WTC11 (cell line): ENCODE measurements around the gene TMTC2. TPM values are rescaled to one million over a fixed set of nuclear protein-coding genes. Genes with fewer than 3 reads are reported as not detected.

Experiments used
- ATAC-seq: fragments of 200-7000 bp; cut with Tn5 transposase; 2 replicates; pipeline ENCODE4 v1.10.0; 2021; ENCODE audit warnings: mild to moderate bottlenecking, moderate library complexity
- CTCF ChIA-PET: fragments of 300-600 bp; sonication (Branson Sonifier 250); formaldehyde crosslinking; loops from one replicate; lab custom pipeline; 2021; ENCODE audit warnings: antibody characterized with exemption; lab: Charles Lee
- POLR2A ChIA-PET: fragments of 350-600 bp; sonication (Branson Sonifier 250); formaldehyde crosslinking; loops from one replicate; lab custom pipeline; 2021; ENCODE audit warnings: antibody characterized with exemption; lab: Charles Lee
- DNase-seq: peaks from one replicate; pipeline ENCODE4 v3.0.0; 2021; ENCODE audit warnings: low spot score
- H3K27ac Mint-ChIP-seq: 2 replicates; pipeline ENCODE4 v1.8.0; 2021; ENCODE audit warnings: mixed read lengths
- H3K27me3 Mint-ChIP-seq: 2 replicates; pipeline ENCODE4 v1.8.0; 2021; ENCODE audit warnings: low read depth, mild to moderate bottlenecking, moderate library complexity, mixed read lengths
- H3K36me3 Mint-ChIP-seq: 2 replicates; pipeline ENCODE4 v1.8.0; 2021; ENCODE audit warnings: mixed read lengths
- H3K4me1 Mint-ChIP-seq: 2 replicates; pipeline ENCODE4 v1.8.0; 2022; ENCODE audit warnings: mixed read lengths
- H3K4me3 Mint-ChIP-seq: 2 replicates; pipeline ENCODE4 v1.8.0; 2021; ENCODE audit warnings: mild to moderate bottlenecking, moderate library complexity, mixed read lengths
- H3K9me3 Mint-ChIP-seq: 2 replicates; pipeline ENCODE4 v1.8.0; 2021; ENCODE audit warnings: mixed read lengths
- CBFB ChIP-seq: sonication (generic); formaldehyde crosslinking; IDR thresholded peaks from 2 replicates; pipeline ENCODE4 v1.8.1; 2022; ENCODE audit warnings: mild to moderate bottlenecking, low read depth, missing genetic modification reagents
- EMX1 ChIP-seq: fragments of 250-450 bp; sonication (Bioruptor Pico); IDR thresholded peaks from 2 replicates; pipeline ENCODE4 v1.8.0; 2021; ENCODE audit warnings: mild to moderate bottlenecking
- ESRRA ChIP-seq: sonication (generic); formaldehyde crosslinking; IDR thresholded peaks from 2 replicates; pipeline ENCODE4 v1.8.1; 2022; ENCODE audit warnings: mild to moderate bottlenecking, missing genetic modification reagents, borderline replicate concordance
- ETV6 ChIP-seq: sonication (generic); formaldehyde crosslinking; IDR thresholded peaks from 2 replicates; pipeline ENCODE4 v1.8.1; 2022; ENCODE audit warnings: mild to moderate bottlenecking, missing genetic modification reagents
- HMGA2 ChIP-seq: fragments of 250-450 bp; sonication (Bioruptor Pico); IDR thresholded peaks from 2 replicates; pipeline ENCODE4 v1.4.0; 2021; ENCODE audit warnings: mild to moderate bottlenecking, moderate library complexity
- JAZF1 ChIP-seq: fragments of 250-450 bp; sonication (Bioruptor Pico); IDR thresholded peaks from 2 replicates; pipeline ENCODE4 v1.9.0; 2021; ENCODE audit warnings: moderate library complexity, mild to moderate bottlenecking, inconsistent platforms
- MYBL2 ChIP-seq: sonication (generic); formaldehyde crosslinking; IDR thresholded peaks from 2 replicates; pipeline ENCODE4 v1.8.1; 2023; ENCODE audit warnings: mild to moderate bottlenecking, moderate library complexity, missing genetic modification reagents
- NR3C1 ChIP-seq: sonication (generic); formaldehyde crosslinking; conservative IDR thresholded peaks from 2 replicates; pipeline ENCODE4 v1.8.1; 2023; ENCODE audit warnings: low read depth, mild to moderate bottlenecking, missing genetic modification reagents
- PRRX2 ChIP-seq: fragments of 250-450 bp; sonication (Bioruptor Pico); IDR thresholded peaks from 2 replicates; pipeline ENCODE4 v1.8.0; 2021; ENCODE audit warnings: mild to moderate bottlenecking
- SOX15 ChIP-seq: fragments of 250-450 bp; sonication (Bioruptor Pico); IDR thresholded peaks from 2 replicates; pipeline ENCODE4 v1.9.0; 2021; ENCODE audit warnings: mild to moderate bottlenecking
- TCF7 ChIP-seq: sonication (generic); formaldehyde crosslinking; IDR thresholded peaks from 2 replicates; pipeline ENCODE4 v1.8.0; 2022; ENCODE audit warnings: mild to moderate bottlenecking, low read depth, missing genetic modification reagents, moderate library complexity
- TP53 ChIP-seq: sonication (generic); formaldehyde crosslinking; IDR thresholded peaks from 2 replicates; pipeline ENCODE4 v1.8.1; 2023; ENCODE audit warnings: mild to moderate bottlenecking, missing genetic modification reagents
- ZNF416 ChIP-seq: fragments of 250-450 bp; sonication (Bioruptor Pico); IDR thresholded peaks from 2 replicates; pipeline ENCODE4 v1.9.0; 2021; ENCODE audit warnings: mild to moderate bottlenecking, inconsistent platforms
- total RNA-seq: library from RNA; stranded (reverse); gene quantifications from 3 replicates; pipeline ENCODE4 v1.2.3, GENCODE V29; 2021
- TF ChIP-seq, protein P1 (sequence below): fragments of 250-450 bp; sonication (Bioruptor Pico); IDR thresholded peaks from 2 replicates; pipeline ENCODE4 v1.9.0; 2021; ENCODE audit warnings: mild to moderate bottlenecking, borderline replicate concordance
- TF ChIP-seq, protein P2 (sequence below): sonication (generic); formaldehyde crosslinking; IDR thresholded peaks from 2 replicates; pipeline ENCODE4 v1.8.1; 2022; ENCODE audit warnings: mild to moderate bottlenecking, moderate library complexity, missing genetic modification reagents
- TF ChIP-seq, protein P3 (sequence below): sonication (generic); formaldehyde crosslinking; IDR thresholded peaks from 2 replicates; pipeline ENCODE4 v1.8.1; 2022; ENCODE audit warnings: low read depth, mild to moderate bottlenecking, moderate library complexity, missing genetic modification reagents, borderline replicate concordance
- TF ChIP-seq, protein P4 (sequence below): fragments of 250-450 bp; sonication (Bioruptor Pico); IDR thresholded peaks from 2 replicates; pipeline ENCODE4 v2.1.2; 2022; ENCODE audit warnings: mild to moderate bottlenecking, moderate library complexity
- TF ChIP-seq, protein P5 (sequence below): sonication (generic); formaldehyde crosslinking; IDR thresholded peaks from 2 replicates; pipeline ENCODE4 v1.8.1; 2023; ENCODE audit warnings: mild to moderate bottlenecking, missing genetic modification reagents, borderline replicate concordance
- TF ChIP-seq, protein P6 (sequence below): sonication (generic); formaldehyde crosslinking; IDR thresholded peaks from 2 replicates; pipeline ENCODE4 v1.8.0; 2023; ENCODE audit warnings: mild to moderate bottlenecking, missing genetic modification reagents
- TF ChIP-seq, protein P7 (sequence below): sonication (generic); formaldehyde crosslinking; IDR thresholded peaks from 2 replicates; pipeline ENCODE4 v1.8.1; 2023; ENCODE audit warnings: mild to moderate bottlenecking, missing genetic modification reagents, moderate library complexity

Gene TMTC2
- total RNA-seq, 1 experiment from 2014 or later: 6.4 TPM

DNA sequence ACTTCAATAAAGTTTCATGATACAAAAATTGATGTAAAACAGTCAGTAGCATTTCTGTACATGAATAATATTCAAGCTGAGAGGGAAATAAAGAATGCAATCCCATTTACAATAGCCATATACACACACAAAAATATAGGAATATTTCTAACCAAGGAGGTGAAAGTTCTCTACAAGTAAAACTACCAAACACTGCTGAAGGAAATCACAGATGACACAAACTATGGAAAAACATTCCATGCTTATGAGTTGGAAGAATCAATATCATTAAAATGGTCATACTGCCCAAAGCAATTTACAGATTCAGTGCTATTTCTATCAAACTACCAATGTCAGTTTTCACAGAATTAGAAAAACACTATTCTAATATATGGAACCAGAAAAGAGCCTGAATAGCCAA is 272.3 kb downstream of the TMTC2 start:
- no peak for DNase-seq
- Mint-ChIP-seq H3K27me3 (no peaks in the 10 kb centered on the region), H3K9me3 (no peaks in the 10 kb centered on the region), H3K4me1 (peaks cover 2% of the 10 kb centered on the region), H3K36me3 (no peaks in the 10 kb centered on the region), H3K27ac (no peak overlapping the region), H3K4me3 (no peak overlapping the region)
- CTCF ChIA-PET: interaction anchor here (1.1 kb wide), 1 partner anchor 273 kb away, joined by 3 read pairs; no protein-coding TSS in a partner anchor
- POLR2A ChIA-PET: no interaction called here
- ATAC-seq: no peak
- TF ChIP-seq MYBL2 (CRISPR knock-in tag): no peak
- TF ChIP-seq CBFB (CRISPR knock-in tag): no peak
- TF ChIP-seq, protein P1, sequence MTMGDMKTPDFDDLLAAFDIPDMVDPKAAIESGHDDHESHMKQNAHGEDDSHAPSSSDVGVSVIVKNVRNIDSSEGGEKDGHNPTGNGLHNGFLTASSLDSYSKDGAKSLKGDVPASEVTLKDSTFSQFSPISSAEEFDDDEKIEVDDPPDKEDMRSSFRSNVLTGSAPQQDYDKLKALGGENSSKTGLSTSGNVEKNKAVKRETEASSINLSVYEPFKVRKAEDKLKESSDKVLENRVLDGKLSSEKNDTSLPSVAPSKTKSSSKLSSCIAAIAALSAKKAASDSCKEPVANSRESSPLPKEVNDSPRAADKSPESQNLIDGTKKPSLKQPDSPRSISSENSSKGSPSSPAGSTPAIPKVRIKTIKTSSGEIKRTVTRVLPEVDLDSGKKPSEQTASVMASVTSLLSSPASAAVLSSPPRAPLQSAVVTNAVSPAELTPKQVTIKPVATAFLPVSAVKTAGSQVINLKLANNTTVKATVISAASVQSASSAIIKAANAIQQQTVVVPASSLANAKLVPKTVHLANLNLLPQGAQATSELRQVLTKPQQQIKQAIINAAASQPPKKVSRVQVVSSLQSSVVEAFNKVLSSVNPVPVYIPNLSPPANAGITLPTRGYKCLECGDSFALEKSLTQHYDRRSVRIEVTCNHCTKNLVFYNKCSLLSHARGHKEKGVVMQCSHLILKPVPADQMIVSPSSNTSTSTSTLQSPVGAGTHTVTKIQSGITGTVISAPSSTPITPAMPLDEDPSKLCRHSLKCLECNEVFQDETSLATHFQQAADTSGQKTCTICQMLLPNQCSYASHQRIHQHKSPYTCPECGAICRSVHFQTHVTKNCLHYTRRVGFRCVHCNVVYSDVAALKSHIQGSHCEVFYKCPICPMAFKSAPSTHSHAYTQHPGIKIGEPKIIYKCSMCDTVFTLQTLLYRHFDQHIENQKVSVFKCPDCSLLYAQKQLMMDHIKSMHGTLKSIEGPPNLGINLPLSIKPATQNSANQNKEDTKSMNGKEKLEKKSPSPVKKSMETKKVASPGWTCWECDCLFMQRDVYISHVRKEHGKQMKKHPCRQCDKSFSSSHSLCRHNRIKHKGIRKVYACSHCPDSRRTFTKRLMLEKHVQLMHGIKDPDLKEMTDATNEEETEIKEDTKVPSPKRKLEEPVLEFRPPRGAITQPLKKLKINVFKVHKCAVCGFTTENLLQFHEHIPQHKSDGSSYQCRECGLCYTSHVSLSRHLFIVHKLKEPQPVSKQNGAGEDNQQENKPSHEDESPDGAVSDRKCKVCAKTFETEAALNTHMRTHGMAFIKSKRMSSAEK (CRISPR knock-in tag): no peak
- TF ChIP-seq, protein P2, sequence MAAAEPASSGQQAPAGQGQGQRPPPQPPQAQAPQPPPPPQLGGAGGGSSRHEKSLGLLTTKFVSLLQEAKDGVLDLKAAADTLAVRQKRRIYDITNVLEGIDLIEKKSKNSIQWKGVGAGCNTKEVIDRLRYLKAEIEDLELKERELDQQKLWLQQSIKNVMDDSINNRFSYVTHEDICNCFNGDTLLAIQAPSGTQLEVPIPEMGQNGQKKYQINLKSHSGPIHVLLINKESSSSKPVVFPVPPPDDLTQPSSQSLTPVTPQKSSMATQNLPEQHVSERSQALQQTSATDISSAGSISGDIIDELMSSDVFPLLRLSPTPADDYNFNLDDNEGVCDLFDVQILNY (CRISPR knock-in tag): no peak
- no peak for TF ChIP-seq HMGA2 (CRISPR knock-in tag)
- TF ChIP-seq EMX1 (CRISPR knock-in tag): no peak
- TF ChIP-seq TP53 (CRISPR knock-in tag): no peak
- TF ChIP-seq ZNF416 (CRISPR knock-in tag): no peak
- no peak for TF ChIP-seq SOX15
- no peak for TF ChIP-seq ETV6
- no peak for TF ChIP-seq ESRRA
- TF ChIP-seq, protein P3, sequence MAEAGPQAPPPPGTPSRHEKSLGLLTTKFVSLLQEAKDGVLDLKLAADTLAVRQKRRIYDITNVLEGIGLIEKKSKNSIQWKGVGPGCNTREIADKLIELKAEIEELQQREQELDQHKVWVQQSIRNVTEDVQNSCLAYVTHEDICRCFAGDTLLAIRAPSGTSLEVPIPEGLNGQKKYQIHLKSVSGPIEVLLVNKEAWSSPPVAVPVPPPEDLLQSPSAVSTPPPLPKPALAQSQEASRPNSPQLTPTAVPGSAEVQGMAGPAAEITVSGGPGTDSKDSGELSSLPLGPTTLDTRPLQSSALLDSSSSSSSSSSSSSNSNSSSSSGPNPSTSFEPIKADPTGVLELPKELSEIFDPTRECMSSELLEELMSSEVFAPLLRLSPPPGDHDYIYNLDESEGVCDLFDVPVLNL: no peak
- no peak for TF ChIP-seq PRRX2

DNA sequence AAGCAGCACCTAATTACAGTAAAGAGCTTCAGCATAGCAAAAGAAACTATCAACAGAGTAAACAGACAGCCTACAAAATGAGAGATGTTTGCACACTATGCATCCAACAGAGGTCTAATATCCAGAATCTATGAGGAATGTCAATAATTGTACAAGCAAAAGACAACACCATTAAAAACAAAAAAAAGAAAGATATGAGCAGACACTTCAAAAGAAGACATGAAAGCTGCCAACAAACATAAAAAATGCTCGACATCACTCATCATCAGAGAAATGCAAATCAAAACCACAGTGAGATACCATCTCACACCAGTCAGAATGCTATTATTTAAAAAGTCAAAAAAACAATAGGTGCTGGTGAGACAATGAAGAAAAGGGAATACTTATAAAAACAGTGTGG is 273.1 kb downstream of the TMTC2 start:
- H3K27me3 Mint-ChIP-seq: no peaks in the 10 kb centered on the region
- ATAC-seq (no peak), DNase-seq (no peak)
- ChIA-PET CTCF (interaction anchor here (1.1 kb wide), 1 partner anchor 274 kb away, joined by 3 read pairs; no protein-coding TSS in a partner anchor), POLR2A (no interaction called here)
- H3K9me3 Mint-ChIP-seq: no peaks in the 10 kb centered on the region
- no peak overlapping the region for H3K4me3 Mint-ChIP-seq
- no peak overlapping the region for H3K27ac Mint-ChIP-seq
- H3K4me1 Mint-ChIP-seq: peaks cover 8% of the 10 kb centered on the region
- no peaks in the 10 kb centered on the region for H3K36me3 Mint-ChIP-seq
- no peak for TF ChIP-seq NR3C1 (CRISPR knock-in tag)
- TF ChIP-seq, protein P4, sequence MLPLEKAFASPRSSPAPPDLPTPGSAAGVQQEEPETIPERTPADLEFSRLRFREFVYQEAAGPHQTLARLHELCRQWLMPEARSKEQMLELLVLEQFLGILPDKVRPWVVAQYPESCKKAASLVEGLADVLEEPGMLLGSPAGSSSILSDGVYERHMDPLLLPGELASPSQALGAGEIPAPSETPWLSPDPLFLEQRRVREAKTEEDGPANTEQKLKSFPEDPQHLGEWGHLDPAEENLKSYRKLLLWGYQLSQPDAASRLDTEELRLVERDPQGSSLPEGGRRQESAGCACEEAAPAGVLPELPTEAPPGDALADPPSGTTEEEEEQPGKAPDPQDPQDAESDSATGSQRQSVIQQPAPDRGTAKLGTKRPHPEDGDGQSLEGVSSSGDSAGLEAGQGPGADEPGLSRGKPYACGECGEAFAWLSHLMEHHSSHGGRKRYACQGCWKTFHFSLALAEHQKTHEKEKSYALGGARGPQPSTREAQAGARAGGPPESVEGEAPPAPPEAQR: no peak
- TF ChIP-seq, protein P5, sequence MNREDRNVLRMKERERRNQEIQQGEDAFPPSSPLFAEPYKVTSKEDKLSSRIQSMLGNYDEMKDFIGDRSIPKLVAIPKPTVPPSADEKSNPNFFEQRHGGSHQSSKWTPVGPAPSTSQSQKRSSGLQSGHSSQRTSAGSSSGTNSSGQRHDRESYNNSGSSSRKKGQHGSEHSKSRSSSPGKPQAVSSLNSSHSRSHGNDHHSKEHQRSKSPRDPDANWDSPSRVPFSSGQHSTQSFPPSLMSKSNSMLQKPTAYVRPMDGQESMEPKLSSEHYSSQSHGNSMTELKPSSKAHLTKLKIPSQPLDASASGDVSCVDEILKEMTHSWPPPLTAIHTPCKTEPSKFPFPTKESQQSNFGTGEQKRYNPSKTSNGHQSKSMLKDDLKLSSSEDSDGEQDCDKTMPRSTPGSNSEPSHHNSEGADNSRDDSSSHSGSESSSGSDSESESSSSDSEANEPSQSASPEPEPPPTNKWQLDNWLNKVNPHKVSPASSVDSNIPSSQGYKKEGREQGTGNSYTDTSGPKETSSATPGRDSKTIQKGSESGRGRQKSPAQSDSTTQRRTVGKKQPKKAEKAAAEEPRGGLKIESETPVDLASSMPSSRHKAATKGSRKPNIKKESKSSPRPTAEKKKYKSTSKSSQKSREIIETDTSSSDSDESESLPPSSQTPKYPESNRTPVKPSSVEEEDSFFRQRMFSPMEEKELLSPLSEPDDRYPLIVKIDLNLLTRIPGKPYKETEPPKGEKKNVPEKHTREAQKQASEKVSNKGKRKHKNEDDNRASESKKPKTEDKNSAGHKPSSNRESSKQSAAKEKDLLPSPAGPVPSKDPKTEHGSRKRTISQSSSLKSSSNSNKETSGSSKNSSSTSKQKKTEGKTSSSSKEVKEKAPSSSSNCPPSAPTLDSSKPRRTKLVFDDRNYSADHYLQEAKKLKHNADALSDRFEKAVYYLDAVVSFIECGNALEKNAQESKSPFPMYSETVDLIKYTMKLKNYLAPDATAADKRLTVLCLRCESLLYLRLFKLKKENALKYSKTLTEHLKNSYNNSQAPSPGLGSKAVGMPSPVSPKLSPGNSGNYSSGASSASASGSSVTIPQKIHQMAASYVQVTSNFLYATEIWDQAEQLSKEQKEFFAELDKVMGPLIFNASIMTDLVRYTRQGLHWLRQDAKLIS (CRISPR knock-in tag): no peak
- TF ChIP-seq TP53 (CRISPR knock-in tag): no peak
- no peak for TF ChIP-seq JAZF1 (CRISPR knock-in tag)
- TF ChIP-seq ESRRA: no peak
- no peak for TF ChIP-seq ETV6
- TF ChIP-seq, protein P6, sequence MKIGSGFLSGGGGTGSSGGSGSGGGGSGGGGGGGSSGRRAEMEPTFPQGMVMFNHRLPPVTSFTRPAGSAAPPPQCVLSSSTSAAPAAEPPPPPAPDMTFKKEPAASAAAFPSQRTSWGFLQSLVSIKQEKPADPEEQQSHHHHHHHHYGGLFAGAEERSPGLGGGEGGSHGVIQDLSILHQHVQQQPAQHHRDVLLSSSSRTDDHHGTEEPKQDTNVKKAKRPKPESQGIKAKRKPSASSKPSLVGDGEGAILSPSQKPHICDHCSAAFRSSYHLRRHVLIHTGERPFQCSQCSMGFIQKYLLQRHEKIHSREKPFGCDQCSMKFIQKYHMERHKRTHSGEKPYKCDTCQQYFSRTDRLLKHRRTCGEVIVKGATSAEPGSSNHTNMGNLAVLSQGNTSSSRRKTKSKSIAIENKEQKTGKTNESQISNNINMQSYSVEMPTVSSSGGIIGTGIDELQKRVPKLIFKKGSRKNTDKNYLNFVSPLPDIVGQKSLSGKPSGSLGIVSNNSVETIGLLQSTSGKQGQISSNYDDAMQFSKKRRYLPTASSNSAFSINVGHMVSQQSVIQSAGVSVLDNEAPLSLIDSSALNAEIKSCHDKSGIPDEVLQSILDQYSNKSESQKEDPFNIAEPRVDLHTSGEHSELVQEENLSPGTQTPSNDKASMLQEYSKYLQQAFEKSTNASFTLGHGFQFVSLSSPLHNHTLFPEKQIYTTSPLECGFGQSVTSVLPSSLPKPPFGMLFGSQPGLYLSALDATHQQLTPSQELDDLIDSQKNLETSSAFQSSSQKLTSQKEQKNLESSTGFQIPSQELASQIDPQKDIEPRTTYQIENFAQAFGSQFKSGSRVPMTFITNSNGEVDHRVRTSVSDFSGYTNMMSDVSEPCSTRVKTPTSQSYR (CRISPR knock-in tag): no peak
- TF ChIP-seq, protein P7, sequence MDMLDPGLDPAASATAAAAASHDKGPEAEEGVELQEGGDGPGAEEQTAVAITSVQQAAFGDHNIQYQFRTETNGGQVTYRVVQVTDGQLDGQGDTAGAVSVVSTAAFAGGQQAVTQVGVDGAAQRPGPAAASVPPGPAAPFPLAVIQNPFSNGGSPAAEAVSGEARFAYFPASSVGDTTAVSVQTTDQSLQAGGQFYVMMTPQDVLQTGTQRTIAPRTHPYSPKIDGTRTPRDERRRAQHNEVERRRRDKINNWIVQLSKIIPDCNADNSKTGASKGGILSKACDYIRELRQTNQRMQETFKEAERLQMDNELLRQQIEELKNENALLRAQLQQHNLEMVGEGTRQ: no peak
- no peak for TF ChIP-seq TCF7 (CRISPR knock-in tag)
